IPS-11a (cell line): ENCODE data around the gene ADGRD1.

ENCODE experiments used
- H3K4me3 ChIP-seq: one replicate; pipeline ENCODE4 v1.5.1; 2013; ENCODE audit warnings: low read depth, low read length, control low read depth

The ADGRD1 gene

DNA sequence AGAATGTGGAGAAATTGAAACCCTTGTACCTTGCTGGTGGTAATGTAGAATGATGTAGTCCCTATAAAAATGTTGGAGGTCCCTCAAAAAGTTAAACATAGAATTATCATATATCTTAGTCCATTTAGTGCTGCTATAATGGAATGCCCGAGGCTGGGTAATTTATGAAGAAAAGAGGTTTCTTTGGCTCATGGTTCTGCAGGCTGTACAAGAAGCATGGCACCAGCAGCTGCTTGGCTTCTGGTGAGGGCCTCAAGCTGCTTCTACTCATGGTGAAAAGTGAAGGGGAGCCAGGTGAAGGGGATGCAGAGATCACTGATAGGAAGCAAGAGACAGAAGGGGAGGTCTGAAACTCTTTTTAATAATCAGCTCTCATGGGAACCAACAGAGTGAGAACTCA is 233.9 kb downstream of the ADGRD1 start:
- no peak overlapping the region for H3K4me3 ChIP-seq

DNA sequence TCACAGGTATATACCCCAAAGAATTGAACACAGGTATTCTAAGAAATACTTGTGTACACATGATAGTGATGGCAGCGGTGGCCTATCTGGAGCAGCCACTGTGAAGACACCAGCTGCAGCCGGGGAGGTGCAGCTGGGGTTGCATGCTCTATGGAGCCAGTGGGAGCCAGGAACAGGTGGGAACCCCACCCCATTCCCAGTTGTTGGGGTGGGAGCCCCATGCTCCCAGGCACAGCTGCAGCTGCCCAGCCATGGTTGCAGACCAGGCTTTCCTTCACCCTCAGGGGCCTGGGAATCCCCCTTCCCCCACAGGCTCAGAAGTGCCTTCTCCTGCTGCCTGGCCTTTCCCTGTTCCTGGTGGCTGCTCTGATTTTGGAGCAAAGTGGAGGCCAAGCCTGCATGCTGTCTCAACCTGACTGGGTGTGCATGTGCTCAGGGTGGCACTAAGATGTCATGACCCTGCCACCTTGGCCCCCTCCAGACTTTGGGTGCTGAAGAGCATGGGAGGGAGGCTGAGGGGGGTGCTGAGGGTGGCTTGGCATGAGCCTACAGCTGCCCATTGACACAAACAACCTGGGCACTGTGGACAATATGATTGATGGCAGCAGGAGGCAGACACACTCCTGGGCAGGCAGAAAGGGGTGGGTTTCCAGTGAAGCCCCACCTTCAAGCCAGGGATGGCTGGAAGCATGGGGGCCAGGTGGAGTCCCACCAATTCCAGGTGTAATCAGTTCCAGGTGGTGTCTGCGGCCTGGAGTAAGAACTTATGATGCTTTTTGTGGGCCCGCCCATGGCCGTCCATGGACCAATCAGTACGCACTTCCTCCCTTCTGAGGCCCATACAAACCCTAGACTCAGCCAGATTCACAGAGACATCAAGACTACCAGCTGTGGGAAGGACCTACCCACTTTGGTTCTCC is 234.7 kb downstream of the ADGRD1 start:
- H3K4me3 ChIP-seq = no peak overlapping the region

DNA sequence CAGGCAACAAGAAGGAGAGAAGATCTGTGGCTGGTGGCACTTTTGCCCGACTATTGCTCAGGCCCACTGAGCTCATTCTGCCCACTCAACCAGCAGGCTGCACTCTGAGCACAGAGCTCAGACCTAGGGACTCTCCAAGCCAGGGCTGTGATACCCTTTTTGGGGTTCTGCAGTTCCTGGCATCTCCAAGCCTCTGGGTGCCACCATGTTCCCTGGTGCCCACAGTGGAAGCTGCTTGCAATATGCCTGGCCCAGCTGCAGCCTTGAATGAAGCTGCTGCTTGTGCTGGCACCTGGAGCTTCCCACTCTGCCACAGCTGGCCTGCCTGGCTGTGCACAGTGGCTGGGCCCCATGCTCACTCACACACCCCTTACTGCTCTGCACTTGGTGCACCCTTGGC is 236.1 kb downstream of the ADGRD1 start:
- no peak overlapping the region for H3K4me3 ChIP-seq

DNA sequence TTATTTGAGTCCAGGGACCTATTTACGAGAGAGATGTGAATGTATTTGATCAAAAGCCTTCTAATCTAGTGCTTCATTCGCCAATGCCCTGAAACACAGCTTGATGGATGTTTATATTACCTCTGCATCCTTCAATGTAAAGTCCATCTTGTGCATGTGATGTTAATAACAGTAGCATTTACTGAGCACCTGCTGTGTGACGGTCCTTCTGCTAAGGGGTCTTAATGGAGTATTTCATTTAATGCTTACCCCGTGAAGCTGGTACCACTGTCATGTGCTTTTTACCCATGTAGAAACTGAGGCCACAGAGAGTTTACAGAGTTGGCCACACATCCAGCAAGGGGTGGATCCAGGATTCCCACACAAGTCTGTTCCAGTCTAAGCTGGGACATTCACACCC is 237.3 kb downstream of the ADGRD1 start:
- no peak overlapping the region for H3K4me3 ChIP-seq
